ENCODE results near the gene ASXL2. TPM values are rescaled to one million over a fixed set of nuclear protein-coding genes. Genes with fewer than 3 reads are reported as not detected.

Gene ASXL2
- total and polyA plus RNA-seq, 2 of the 13 experiments (the other 11 are each of a cell fraction or from before 2014, with no cell fraction given) = 12.1 to 19.2 TPM

GRCh38 chr2:25787020-25787419, 91.3 kb downstream of the ASXL2 start (continued):
- peak; percentile 82 for TF ChIP-seq PAXIP1 (CRISPR knock-in tag; conservative IDR thresholded peaks at IDR 0.05)
- TF ChIP-seq GATAD2A (CRISPR knock-in tag; IDR thresholded peaks at IDR 0.05) = peak; percentile 97
- no peak for TF ChIP-seq GABPA (IDR thresholded peaks at IDR 0.05; ENCODE audit: low read depth, low read length)
- no peak for TF ChIP-seq GABPA (CRISPR knock-in tag; IDR thresholded peaks at IDR 0.05; ENCODE audit: low read depth)
- no peak for TF ChIP-seq ZNF350 (CRISPR knock-in tag; IDR thresholded peaks at IDR 0.05; ENCODE audit: borderline replicate concordance, low read depth)
- no peak for TF ChIP-seq TBX2 (CRISPR knock-in tag; IDR thresholded peaks at IDR 0.05; ENCODE audit: borderline replicate concordance)
- TF ChIP-seq JDP2 (CRISPR knock-in tag; IDR thresholded peaks at IDR 0.05; ENCODE audit: borderline replicate concordance) = no peak
- TF ChIP-seq ZNF124 (CRISPR knock-in tag; IDR thresholded peaks at IDR 0.05) = peak; percentile 74; the same call in 1 of the 2 replicates
- TF ChIP-seq SOX13 (IDR thresholded peaks at IDR 0.05) = no peak
- TF ChIP-seq SOX13 (CRISPR knock-in tag; conservative IDR thresholded peaks at IDR 0.05 in 1 of 2, IDR thresholded peaks at IDR 0.05 in 1 of 2) = peak in 1 of 2 experiments; percentile 85; a peak in 2 of 4 replicates
- TF ChIP-seq NR2F2 (IDR thresholded peaks at IDR 0.05; ENCODE audit: borderline replicate concordance, low read depth) = 0 out of 2 replicates have a peak, but pooled peaks have one; percentile 45
- TF ChIP-seq ZNF879 (CRISPR knock-in tag; IDR thresholded peaks at IDR 0.05) = no peak
- no peak for TF ChIP-seq NFE2 (CRISPR knock-in tag; IDR thresholded peaks at IDR 0.05)
- peak; percentile 60; the same call in 1 of the 2 replicates for TF ChIP-seq TBX3 (IDR thresholded peaks at IDR 0.05; ENCODE audit: borderline replicate concordance)
- no peak for TF ChIP-seq ZNF501 (CRISPR knock-in tag; IDR thresholded peaks at IDR 0.05)
- peak; percentile 99 for TF ChIP-seq TEAD3 (CRISPR knock-in tag; optimal IDR thresholded peaks at IDR 0.05; ENCODE audit: borderline replicate concordance)
- no peak; the same call in 1 of the 2 replicates for TF ChIP-seq ETV6 (CRISPR knock-in tag; conservative IDR thresholded peaks at IDR 0.05)
- peak; percentile 15 for TF ChIP-seq ZNF18 (CRISPR knock-in tag; IDR thresholded peaks at IDR 0.05; ENCODE audit: insufficient replicate concordance)
- TF ChIP-seq ZSCAN29 (CRISPR knock-in tag; conservative IDR thresholded peaks at IDR 0.05) = 0 out of 2 replicates have a peak, but pooled peaks have one; percentile 62
- no peak for TF ChIP-seq CEBPZ (IDR thresholded peaks at IDR 0.05; ENCODE audit: low read length)
- TF ChIP-seq ZBTB43 (CRISPR knock-in tag; conservative IDR thresholded peaks at IDR 0.05) = no peak
- TF ChIP-seq MED13 (CRISPR knock-in tag; IDR thresholded peaks at IDR 0.05) = no peak
- TF ChIP-seq ZFP36L2 (CRISPR knock-in tag; IDR thresholded peaks at IDR 0.05) = no peak
